Posterior vena cava (tissue), 2 donors: ENCODE results near the gene CDH13. TPM values are rescaled to one million over a fixed set of nuclear protein-coding genes. Genes with fewer than 3 reads are reported as not detected.

Experiments
- DNase-seq: peaks from one replicate; pipeline ENCODE4 v3.0.0-alpha.2; 2020; ENCODE audit warnings: low spot score
- intact Hi-C, 2 donors: fragments of 100-400 bp; cut with DNase I; formaldehyde crosslinking; loops; one replicate each; pipeline versions ENCODE4 v1.14.1 to v1.14.2; 2022 to 2023
- total RNA-seq, 2 donors: library from RNA; stranded (reverse); fragmentation: NEBNext Ultra II Directional; extraction: Animal tissue kit (Norgen Biotek cat#: 25700); gene quantifications; one replicate each; pipeline ENCODE4 v1.2.1, GENCODE V29; 2021
- donor health status: DM: yes; HTN: yes; CAD: no.
- donor health status: DM: yes; HTN: yes; CAD: no.

CDH13 gene
- total RNA-seq, 2 donors from 2014 or later = 32.0 to 81.7 TPM

GRCh38 chr16:83356266-83356665, 729.5 kb downstream of the CDH13 start:
- no peak for DNase-seq
- intact Hi-C loops = no loop called here

GRCh38 chr16:83356986-83357385, 730.2 kb downstream of the CDH13 start:
- no peak for DNase-seq

GRCh38 chr16:83363521-83363920, 736.8 kb downstream of the CDH13 start:
- no peak for DNase-seq
- intact Hi-C loops = no loop called here

More at GRCh38 chr16:83356986-83357385, 730.2 kb downstream of the CDH13 start:
- intact Hi-C loops = no loop called here

- no peak for DNase-seq
- intact Hi-C loops = no loop called here
Measured at GRCh38 chr16:83365166-83365565, 738.4 kb downstream of the CDH13 start.

GRCh38 chr16:83366228-83366627, 739.5 kb downstream of the CDH13 start:
- no peak for DNase-seq
- intact Hi-C loops = no loop called here

- intact Hi-C loops = no loop called here
- no peak for DNase-seq
Measured at GRCh38 chr16:83374979-83375378, 748.2 kb downstream of the CDH13 start.

GRCh38 chr16:83389751-83390150, 763.0 kb downstream of the CDH13 start:
- intact Hi-C loops = loop anchor here in 1 of 2 donors (5.0 kb wide), 1 partner anchor 172 kb away; no protein-coding TSS in a partner anchor
- DNase-seq = no peak

- no peak for DNase-seq
- intact Hi-C loops = no loop called here
Measured at GRCh38 chr16:83390759-83391158, 764.0 kb downstream of the CDH13 start.

- no peak for DNase-seq
- intact Hi-C loops = no loop called here
Measured at GRCh38 chr16:83392743-83393142, 766.0 kb downstream of the CDH13 start.

- intact Hi-C loops = no loop called here
- DNase-seq = no peak
Measured at GRCh38 chr16:83393196-83393981, 766.6 kb downstream of the CDH13 start.

GRCh38 chr16:83397601-83398291, 771.0 kb downstream of the CDH13 start:
- intact Hi-C loops = no loop called here
- DNase-seq = no peak

- DNase-seq = no peak
- intact Hi-C loops = no loop called here
Measured at GRCh38 chr16:83400234-83400633, 773.5 kb downstream of the CDH13 start.

- intact Hi-C loops = no loop called here
- no peak for DNase-seq
Measured at GRCh38 chr16:83402160-83402814, 775.5 kb downstream of the CDH13 start.

- no peak for DNase-seq
- intact Hi-C loops = no loop called here
Measured at GRCh38 chr16:83402967-83403366, 776.2 kb downstream of the CDH13 start.

GRCh38 chr16:83403761-83404160, 777.0 kb downstream of the CDH13 start:
- intact Hi-C loops = no loop called here
- no peak for DNase-seq

GRCh38 chr16:83404261-83404660, 777.5 kb downstream of the CDH13 start:
- intact Hi-C loops = no loop called here
- no peak for DNase-seq

- intact Hi-C loops = no loop called here
- DNase-seq = no peak
Measured at GRCh38 chr16:83407928-83408327, 781.2 kb downstream of the CDH13 start.

- DNase-seq = no peak
- intact Hi-C loops = no loop called here
Measured at GRCh38 chr16:83409347-83409746, 782.6 kb downstream of the CDH13 start.

GRCh38 chr16:83418565-83418964, 791.8 kb downstream of the CDH13 start:
- no peak for DNase-seq
- intact Hi-C loops = no loop called here

- DNase-seq = no peak
- intact Hi-C loops = no loop called here
Measured at GRCh38 chr16:83420206-83420760, 793.5 kb downstream of the CDH13 start.
